NCI-H2196 treated with DMSO at 0.1 percent for 48 hours (cell line): Measurements from ENCODE around the gene CD84.
"Not testable (repeated sequence)": the region's sequence is repeated elsewhere in the genome, so short reads cannot be mapped to it uniquely, and the experiment has no call there.

ENCODE experiments used
- DNase-seq: peaks from one replicate; lab custom pipeline; 2025; ENCODE audit not compliant: unreplicated experiment; lab: John Stamatoyannopoulos, UW

Gene CD84

DNA sequence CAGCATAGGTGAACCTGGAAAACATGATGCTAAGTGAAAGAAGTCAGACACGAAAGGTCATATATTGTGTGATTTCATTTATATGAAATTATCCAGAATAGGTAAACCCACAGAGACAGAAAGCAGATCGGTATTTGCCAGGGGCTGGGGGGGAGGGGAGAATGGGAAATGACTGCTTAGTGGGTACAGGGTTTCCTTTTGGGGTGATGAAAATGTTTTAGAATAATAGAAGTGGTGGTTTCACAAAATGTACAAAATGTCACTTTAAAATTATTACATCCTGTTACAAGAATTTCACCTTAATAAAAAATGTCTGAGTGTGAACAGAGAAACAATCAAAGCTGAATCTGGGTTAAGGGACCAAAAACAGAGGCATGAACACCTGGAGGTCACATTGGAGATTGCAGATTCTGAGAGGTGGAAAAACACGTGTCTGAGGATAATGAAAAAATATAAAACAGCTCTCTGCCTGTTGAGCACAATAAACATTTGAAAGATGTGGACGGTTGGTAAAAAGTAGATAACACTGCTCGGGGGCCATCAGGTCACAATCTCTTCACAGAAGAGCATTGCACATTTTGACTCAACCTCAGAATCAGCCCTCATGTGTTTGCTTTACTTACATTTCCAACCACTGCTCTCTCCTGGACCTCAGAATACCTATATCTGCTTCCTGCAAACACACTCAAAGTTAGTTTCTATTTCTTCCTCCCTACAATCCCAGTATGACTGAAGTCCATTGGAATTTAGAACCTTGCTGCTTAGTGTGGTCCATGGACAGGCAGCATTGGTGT, 59.5 kb downstream of the CD84 start:
- DNase-seq: no peak

DNA sequence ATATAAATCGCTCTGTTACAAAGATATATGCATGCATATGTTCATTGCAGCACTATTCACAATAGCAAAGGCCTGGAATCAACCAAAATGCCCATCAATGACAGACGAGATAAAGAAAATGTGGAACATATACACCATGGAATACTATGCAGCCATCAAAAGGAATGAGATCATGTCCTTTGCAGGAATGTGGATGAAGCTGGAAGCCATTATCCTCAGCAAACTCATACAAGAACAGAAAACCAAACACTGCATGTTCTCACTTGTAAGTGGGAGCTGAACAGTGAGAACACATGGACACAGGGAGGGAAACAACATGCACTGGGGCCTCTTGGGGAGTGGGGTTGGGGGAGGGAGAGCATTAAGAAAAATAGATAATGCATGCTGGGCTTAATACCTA, 61.8 kb downstream of the CD84 start:
- not testable (repeated sequence) for DNase-seq

DNA sequence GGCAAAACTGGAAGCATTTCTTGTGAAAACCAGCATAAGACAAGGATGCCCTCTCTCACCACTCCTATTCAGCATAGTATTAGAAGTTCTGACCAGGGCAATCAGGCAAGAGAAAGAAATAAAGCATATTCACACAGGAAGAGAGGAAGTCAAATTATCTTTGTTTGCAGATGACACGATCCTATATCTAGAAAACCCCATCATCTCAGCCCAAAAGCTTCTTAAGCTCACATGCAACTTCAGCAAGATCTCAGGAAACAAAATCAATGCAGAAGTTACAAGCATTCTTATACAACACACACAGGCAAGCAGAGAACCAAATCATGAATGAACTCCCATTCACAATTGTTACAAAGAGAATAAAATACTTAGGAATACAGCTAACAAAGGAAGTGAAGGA, 63.4 kb downstream of the CD84 start:
- not testable (repeated sequence) for DNase-seq

DNA sequence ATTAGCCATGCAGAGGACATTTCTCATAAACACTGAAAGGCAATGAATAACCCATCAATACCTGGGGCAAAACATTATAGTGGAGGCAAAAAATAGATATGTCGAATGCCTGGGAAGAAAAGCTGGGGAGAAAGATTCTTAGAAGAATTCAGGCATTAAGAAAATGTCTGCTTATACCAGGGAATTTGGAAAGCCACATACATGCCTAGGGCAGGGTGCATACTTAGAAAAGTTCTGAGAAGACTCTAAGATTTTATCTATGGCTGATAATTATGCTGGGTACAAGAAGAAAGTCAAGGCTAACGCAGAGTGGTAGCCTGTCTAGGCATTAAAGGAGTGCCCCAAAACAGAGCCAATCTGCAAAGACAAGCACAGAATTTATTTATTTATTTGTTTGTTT, 74.6 kb downstream of the CD84 start:
- no peak for DNase-seq

DNA sequence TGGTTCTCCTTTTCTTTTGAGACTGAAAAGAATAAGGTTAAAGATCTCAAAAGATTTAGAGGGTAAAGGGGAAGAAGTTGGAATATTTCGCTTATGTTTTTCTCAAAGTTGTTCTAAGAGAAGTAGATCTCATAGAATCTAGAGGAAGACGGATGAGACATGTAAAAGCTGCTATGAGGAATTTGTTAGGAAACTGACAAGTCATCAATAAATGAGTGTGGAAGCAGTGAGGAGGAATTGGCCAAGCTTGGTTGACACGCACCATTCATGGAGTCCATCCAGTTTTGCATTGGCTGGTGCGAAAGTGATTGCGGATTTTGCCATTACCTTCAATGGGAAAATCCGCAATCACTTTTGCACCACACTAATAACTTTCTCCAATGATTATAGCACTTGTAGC, 76.2 kb downstream of the CD84 start:
- DNase-seq: no peak

DNA sequence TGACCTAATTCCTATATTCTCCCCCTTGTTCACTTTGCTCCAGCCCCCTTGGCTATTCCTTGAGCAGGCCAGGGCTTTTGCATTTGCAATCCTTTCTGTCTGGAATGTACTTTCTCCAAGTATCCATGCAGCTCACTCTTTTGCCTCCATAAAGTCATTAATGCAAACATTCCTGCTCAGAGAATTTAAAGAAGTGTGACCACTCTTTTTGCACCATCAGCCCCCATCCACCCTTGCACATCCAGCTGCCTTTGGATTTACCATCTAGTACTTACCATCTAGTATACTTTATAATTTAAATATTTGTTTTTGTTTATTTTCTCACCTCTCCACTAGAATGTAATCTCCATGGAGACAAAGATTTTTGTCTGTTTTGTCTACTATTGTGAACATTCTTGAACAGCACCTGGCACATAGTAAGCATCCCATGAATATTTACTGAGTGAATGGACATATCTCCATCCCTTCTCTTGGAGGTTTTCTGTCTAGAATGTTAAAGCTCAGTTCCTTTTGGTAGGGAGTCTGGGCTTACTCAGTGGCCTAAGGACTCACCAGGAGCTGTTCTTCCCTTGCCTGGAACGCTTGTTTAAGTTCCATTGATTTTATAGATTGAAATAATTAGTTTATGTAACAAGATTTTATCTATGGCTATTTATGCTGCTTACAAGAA, 78.8 kb downstream of the CD84 start:
- DNase-seq: no peak

DNA sequence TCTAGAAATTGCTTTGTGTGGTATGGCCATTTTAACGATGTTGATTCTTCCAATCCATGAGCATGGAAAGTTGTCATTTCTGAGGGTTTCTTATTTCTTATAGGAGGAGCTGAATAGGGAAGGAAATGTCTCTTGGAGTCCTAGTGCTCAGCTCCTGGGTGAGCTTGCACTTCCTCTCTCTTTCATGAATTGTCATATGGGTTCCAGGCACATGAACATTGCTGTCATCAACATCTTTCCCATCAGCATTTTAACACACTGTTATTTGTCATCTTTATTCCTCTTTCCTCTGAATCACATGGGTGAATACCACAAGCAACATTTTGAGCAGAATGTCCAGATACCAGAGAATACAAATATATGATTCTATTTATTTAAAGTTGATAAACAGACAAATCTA, 79.7 kb downstream of the CD84 start:
- no peak for DNase-seq

DNA sequence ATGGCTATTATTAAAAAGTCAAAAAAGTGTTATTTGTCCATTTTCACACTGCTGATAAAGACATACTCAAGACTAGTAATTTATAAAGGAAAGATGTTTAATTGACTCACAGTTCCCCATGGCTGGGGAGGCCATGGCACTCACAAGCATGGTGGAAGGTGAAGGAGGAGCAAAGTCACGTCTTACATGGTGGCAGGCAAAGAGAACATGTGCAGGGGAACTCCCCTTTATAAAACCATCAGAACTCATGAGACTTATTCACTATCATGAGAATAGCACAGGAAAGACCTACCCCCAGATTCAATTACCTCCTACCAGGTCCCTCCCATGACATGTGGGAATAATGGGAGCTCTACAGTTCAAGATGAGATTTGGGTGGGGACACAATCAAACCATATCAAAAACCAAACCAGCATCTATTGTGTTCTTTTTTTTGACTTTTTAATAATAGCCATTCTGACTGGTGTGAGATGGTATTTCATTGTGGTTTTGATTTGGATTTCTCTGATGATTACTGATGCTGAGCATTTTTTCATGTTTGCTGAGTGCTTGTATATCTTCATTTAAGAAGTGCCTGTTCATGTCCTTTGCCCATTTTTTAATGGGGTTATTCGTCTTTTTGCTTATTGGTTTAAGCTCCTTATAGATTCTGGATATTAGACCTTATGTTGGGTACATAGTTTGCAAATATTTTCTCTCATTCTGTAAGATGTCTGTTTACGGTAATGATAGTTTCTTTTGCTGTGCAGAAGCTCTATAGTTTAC, 80.8 kb downstream of the CD84 start:
- not testable (repeated sequence) for DNase-seq

DNA sequence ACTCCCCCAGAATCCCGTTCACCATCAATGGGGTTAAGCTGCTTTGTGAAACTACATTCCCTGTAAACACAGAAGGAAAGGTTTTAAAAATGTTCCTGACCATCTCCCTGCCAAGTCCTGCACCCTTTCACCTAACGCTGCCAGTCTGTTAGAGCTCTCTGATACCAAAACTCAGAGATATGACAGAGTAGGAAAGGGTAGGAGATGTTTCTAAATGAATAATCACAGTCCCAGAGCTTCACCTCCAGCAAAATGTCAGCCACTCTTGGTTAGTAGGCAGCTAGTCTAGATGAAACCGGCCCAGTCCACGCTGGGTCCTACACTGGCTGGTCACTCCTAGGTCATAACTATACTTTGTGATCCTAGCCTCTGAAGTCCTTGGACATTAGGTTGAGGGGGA, 83.0 kb downstream of the CD84 start:
- no peak for DNase-seq

DNA sequence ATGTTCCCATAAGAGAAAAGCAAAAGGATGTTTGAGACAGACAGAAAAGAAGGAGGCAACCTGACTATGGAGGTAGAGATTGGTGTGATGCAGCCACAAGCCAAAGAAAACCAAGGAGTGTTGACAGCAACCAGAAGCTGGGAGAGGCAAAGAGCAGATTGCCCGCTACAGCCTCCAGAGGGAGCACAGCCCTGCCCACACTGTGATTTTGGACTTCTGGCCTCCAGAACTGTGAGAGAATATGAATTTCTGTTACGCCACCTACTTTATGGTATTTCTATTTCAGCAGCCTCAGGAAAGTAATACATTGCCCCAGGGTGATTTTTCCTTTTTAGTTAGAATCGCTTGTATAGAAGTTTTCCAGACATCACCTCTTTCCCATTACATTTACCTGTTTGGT, 84.7 kb downstream of the CD84 start:
- DNase-seq: no peak

DNA sequence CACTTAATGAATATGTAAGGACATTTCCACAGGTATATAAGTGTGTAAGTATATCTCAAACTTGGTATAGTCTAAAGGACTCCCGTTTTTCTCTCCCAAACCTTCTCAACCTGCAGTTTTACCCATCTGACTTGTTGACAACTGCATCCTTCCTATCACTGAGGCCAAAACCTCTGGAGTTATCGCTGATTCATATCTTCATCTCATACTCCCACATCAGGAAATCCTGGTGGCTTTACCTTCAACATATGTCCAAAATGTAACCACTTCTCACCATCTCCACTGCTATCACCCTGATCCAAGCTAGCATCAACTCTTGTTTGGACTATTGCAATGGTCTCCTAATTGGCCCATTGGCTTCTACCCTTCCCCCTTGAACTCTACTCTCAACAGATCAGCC, 86.7 kb downstream of the CD84 start:
- DNase-seq: no peak

DNA sequence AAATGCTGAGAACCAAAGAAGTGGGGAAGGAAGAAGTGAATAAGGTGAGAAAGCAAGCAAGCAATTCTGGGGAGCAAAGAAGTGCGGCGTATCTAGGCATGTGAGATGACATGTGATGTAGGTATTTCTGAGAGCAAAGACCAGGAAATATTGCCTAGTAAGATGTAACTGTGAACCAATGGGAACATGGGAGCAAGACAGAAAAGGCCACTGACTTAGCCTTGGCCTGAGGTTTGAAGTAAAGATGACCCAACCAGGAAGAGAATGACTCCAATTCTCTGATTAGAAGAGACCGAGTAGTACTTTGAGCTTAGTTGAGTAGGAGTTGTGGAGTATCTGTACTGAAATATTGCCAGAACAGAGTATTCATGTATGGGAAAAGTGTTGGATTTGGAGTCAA, 87.3 kb downstream of the CD84 start:
- DNase-seq: no peak
